GM18511 (cell line): ENCODE results near the gene SUGP1.
"Not testable (repeated sequence)": the region's sequence is repeated elsewhere in the genome, so short reads cannot be mapped to it uniquely, and the experiment has no call there.

Experiments
- ATAC-seq: cut with Tn5 transposase; IDR thresholded peaks from one replicate; pipeline ENCODE4 v1.9.1; 2021; ENCODE audit warnings: mild to moderate bottlenecking, moderate library complexity; ENCODE audit not compliant: unreplicated experiment

Gene SUGP1

DNA sequence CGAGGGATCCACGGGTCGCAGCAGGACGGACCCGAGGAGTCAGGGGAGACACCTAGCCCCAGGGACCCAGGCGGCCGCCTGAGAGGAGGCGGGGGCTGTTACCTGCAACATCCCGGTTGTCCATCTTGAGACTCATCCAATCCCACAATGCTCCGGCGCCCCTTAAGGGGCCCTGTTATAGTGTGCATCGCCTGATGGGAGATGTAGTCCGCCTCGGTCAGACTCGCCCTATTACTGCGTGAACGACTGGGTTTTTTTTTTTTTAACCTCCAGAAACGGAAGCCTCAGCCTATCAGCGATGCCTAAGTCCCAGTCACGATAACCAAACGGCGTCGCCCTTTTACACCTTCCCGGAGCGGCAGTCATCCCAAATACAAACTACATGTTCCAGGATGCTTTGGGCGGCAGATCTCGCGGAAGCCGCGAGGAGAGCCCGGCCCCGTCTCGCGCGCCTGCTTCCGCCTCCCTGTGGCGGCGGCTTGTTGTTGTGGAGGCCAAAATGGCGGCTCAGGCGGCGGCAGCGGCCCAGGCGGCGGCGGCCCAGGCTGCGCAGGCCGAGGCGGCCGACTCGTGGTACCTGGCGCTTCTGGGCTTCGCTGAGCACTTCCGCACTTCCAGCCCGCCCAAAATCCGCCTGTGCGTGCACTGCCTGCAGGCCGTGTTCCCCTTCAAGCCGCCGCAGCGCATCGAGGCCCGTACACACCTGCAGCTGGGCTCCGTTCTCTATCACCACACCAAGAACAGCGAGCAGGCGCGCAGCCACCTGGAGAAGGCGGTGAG is at the start of gene SUGP1, which contains the start of gene MAU2:
Gene SUGP1, minus strand, starts transcription at position 149 of the 780 bp plus-strand sequence. Its CDS starts 13 bp downstream, at position 136.
Gene MAU2, plus strand, starts transcription at position 469 of the 780 bp plus-strand sequence. Its CDS starts 31 bp downstream, at position 500.
- peak; percentile 95 for ATAC-seq

- ATAC-seq = no peak
These were observed 47.8 kb upstream of the SUGP1 start for GRCh38 chr19:19368087-19368486.

GRCh38 chr19:19366434-19367396 is 46.4 kb upstream of the SUGP1 start:
- ATAC-seq = peak; percentile 62

- no peak for ATAC-seq
These were observed 41.8 kb upstream of the SUGP1 start for GRCh38 chr19:19362075-19362474.

- ATAC-seq = peak; percentile 70
These were observed 40.8 kb upstream of the SUGP1 start for GRCh38 chr19:19361075-19361594.

DNA sequence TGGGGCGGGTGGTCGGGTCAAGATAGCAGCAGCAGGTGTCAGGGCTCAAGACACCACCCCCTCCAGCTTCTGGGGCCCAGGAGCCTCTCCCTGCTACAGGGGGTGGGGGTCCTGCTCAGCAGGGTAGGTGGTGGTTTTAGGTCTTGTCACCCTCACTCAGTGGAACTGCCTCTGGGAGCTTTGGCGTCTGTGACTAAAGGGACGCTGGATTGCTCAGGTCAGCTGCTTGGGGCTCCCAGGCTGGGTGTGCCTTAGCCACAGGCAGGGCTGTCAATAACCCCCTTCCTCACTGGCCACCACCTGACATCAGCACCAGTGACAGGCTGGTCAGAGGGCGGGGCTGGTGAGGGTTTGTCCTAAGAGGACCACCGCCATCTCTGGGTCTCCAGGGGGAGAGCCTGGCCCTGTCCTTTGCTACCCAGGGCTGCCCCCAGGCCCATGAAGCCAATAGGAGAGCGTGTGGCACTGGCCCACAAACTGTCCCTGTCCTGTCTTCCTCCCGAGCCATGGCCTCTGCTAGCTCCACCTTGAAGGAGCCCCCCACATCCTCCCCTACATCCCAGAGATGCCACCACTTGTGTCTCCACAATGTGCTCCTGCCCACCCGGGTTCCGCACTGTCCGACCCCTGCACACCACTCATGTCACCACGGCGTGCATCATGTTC is 36.7 kb upstream of the SUGP1 start:
- no peak for ATAC-seq

- no peak for ATAC-seq
These were observed 36.2 kb upstream of the SUGP1 start for GRCh38 chr19:19356500-19356899.

DNA sequence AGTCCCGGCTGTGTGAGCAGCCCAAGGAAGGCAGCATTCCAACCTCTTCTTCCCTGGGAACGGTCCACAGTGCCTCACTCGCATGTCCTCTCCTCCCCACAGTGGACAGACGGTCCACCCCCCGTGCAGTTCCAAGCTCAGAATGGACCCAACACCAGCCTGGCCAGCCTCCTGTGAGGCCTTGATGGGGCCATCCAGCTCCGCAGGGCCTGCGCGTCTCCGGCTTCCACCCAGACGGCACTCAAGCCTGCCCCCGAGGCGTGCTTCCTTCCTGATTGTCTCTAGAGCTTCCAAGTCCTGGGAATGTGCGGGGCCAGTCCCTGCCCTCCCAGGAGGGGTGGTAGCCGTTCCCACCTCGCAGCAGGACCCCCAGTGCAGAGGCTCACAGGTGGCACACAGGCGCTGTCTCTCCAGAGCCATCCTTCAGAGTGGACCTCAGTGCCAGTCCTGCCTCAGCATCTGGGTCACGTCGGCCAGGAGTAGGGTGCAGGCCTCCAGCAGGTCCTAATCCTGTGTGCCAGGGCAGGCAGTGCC is 35.4 kb upstream of the SUGP1 start:
- no peak for ATAC-seq

DNA sequence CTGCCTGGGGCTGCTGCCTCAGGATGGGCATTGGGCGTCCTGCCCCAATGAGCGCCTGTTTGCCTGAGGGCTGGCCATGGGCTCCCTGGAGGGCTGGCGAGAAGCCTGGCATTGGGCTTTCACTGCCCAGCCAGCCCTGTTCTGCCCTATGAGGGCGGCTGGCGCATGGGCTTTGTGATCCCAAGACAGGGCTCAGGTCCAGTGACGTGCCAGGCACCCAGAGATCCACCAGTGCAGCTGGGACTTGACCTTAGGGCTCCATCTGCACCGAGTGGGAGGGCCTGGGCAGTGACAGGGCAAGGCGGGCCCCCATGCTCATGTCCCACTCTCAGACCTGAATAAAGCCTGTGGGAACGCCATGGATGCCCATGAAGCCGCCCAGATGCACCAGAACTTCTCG is 34.6 kb upstream of the SUGP1 start:
- no peak for ATAC-seq

GRCh38 chr19:19354007-19354406 is 33.7 kb upstream of the SUGP1 start:
- no peak for ATAC-seq

DNA sequence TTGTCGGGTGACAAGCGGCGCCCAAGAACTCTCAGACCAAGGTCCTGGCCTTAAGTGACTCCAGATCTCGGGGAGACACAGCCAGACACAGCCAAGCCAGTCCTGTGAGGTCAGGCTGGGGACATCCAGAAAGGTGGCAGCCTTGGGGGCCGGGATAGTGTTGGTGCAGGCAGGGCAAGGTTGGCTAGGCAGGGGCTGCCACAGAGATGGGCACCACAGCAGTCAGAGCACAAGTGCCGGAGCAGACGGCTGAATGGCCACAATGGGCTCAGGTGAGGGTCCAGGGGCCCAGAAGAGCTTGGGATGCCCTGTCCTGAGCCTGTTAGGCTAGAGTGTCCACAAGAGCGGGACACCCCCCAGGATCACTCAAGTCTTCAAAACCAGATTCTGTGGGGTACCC is 32.5 kb upstream of the SUGP1 start:
- ATAC-seq = no peak

- not testable (repeated sequence) for ATAC-seq
These were observed 30.4 kb upstream of the SUGP1 start for GRCh38 chr19:19350756-19351155.

- ATAC-seq = no peak
These were observed 29.1 kb upstream of the SUGP1 start for GRCh38 chr19:19349365-19349764.

- no peak for ATAC-seq
These were observed 28.0 kb upstream of the SUGP1 start for GRCh38 chr19:19348266-19348665.

DNA sequence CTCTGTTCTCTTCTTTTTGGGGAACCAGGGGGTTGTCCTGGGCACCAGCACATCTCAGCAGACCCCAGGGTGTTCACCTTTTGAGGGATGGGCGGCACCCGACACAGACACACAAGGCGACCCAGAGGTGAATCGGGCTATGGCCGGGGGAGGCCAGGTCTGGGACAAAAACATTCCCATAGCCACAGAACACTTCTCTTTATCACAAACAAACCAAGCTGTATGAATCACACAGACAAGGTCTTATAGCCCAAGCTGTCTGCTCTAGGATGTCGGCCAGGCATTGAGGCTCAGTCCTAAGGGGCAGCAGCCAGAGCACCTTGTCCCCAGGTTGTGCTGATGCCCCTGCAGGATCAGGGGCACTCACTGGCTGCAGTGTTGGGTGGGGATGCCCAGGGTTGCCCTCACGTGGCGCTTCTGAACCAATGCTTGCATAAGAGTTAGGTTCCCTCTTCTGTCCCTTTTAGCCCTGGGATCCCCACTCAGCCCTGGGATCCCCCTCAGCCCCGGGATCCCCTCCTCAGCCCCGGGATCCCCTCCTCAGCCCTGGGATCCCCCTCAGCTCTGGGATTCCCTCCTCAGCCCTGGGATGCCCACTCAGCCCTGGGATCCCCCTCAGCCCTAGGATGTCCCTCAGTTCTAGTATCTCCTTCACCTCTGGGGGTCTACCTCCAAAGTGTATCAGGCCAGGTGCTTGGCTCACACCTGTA is 27.2 kb upstream of the SUGP1 start:
- no peak for ATAC-seq

DNA sequence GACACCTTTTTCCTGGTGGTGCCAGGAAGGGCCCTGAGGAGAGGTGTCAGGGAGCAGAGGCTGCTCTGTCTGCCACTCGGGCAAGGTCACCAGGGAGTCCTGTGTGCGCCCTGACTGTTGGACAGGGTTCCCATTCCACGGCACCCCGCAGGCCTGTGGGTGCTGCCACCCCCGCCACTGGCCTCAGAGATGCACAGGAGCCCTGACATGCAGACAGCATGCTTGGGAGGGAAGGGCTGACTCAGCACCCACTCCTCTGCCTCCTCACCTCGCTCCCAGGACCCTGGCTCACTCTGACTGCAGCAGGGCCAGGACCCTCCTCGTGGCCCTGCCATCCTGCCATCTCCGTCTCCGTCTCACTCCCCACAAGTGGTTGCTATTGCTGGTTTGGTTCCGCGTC is 25.7 kb upstream of the SUGP1 start:
- no peak for ATAC-seq

GRCh38 chr19:19345232-19345631 is 24.9 kb upstream of the SUGP1 start:
- ATAC-seq = no peak

- no peak for ATAC-seq
These were observed 23.5 kb upstream of the SUGP1 start for GRCh38 chr19:19343762-19344161.

- no peak for ATAC-seq
These were observed 22.7 kb upstream of the SUGP1 start for GRCh38 chr19:19343016-19343362.
